ENCODE measurements around the gene CYP2C19. TPM values are rescaled to one million over a fixed set of nuclear protein-coding genes. Genes with fewer than 3 reads are reported as not detected.
"Not testable (repeated sequence)": the region's sequence is repeated elsewhere in the genome, so short reads cannot be mapped to it uniquely, and the experiment has no call there.

CYP2C19 gene
- polyA plus RNA-seq, 1 donor from 2014 or later, result 0.16 TPM

DNA sequence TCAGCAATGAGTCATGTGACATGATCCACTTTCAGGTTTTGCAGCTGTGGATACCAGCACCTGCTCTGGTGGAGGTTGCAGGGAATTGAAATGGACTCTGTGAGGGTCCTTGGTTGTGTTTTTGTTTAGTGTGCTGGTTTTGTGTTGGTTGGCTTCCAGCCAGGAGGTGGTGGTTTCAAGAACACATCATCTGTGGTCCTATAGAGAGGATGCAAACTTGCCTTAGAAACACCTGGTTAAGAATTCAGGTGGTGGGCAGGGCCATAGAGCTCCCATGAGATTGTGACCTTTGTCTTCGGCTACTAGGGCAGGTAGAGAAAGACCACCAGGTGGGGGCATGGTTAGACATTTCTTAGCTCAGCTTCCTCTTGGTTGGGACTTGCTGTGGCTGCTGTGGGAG, 116.7 kb downstream of the CYP2C19 start:
- H3K27ac ChIP-seq (ENCODE audit: low read length), result no peak overlapping the region
- no peak overlapping the region for H3K9ac ChIP-seq (ENCODE audit: low read length)
- H3K9me3 ChIP-seq (ENCODE audit: low read length), result no peaks in the 10 kb centered on the region
- H3K4me2 ChIP-seq (ENCODE audit: low read length), result no peak overlapping the region
- no peaks in the 10 kb centered on the region for H3K79me2 ChIP-seq (replicated peaks; ENCODE audit: insufficient read depth, low read length)
- no peaks in the 10 kb centered on the region for H3K9me2 ChIP-seq (ENCODE audit: insufficient read depth, low read length)
- TF ChIP-seq RAD21 (conservative IDR thresholded peaks at IDR 0.05), result no peak
- H3K4me3 ChIP-seq (ENCODE audit: low read length), result no peak overlapping the region
- H4K20me1 ChIP-seq (ENCODE audit: insufficient read depth), result no peaks in the 10 kb centered on the region
- no peaks in the 10 kb centered on the region for H3K36me3 ChIP-seq (ENCODE audit: insufficient read depth, low read length)
- H3F3A ChIP-seq (ENCODE audit: insufficient read depth, low read length, poor library complexity, severe bottlenecking), result no peaks in the 10 kb centered on the region
- H3K27me3 ChIP-seq (ENCODE audit: insufficient read depth, low read depth, low read length), result no peaks in the 10 kb centered on the region
- H2AFZ ChIP-seq (ENCODE audit: low read depth, low read length), result no peak overlapping the region

DNA sequence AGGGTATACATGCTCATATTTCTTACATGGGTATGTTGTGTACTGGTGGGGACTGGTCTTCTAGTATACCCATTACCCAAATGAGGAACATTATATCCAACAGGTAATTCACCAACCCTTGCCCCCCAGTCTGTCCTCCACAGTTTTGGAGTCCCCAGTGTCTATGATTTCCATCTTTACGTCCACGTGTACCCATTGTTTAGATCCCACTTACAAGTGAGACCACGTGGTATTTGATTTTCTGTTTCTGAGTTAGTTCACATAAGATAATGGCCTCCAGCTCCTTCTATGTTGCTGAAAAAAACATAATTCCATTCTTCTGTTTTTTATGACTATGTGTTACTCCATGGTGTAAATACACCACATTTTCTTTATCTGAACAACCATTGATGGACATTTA, 126.6 kb downstream of the CYP2C19 start:
- Histone ChIP-seq H3F3A (ENCODE audit: insufficient read depth, low read length, poor library complexity, severe bottlenecking) (no peaks in the 10 kb centered on the region), H3K36me3 (ENCODE audit: insufficient read depth, low read length) (no peaks in the 10 kb centered on the region), H3K4me3 (ENCODE audit: low read length) (no peak overlapping the region), H4K20me1 (ENCODE audit: insufficient read depth) (no peaks in the 10 kb centered on the region), H3K79me2 (replicated peaks; ENCODE audit: insufficient read depth, low read length) (no peaks in the 10 kb centered on the region), H3K27me3 (ENCODE audit: insufficient read depth, low read depth, low read length) (no peaks in the 10 kb centered on the region), H3K4me2 (ENCODE audit: low read length) (no peak overlapping the region), H2AFZ (ENCODE audit: low read depth, low read length) (no peak overlapping the region), H3K9ac (ENCODE audit: low read length) (no peak overlapping the region), H3K9me3 (ENCODE audit: low read length) (no peaks in the 10 kb centered on the region), H3K27ac (ENCODE audit: low read length) (no peak overlapping the region), H3K9me2 (ENCODE audit: insufficient read depth, low read length) (no peaks in the 10 kb centered on the region)
- TF ChIP-seq RAD21 (conservative IDR thresholded peaks at IDR 0.05), result no peak

DNA sequence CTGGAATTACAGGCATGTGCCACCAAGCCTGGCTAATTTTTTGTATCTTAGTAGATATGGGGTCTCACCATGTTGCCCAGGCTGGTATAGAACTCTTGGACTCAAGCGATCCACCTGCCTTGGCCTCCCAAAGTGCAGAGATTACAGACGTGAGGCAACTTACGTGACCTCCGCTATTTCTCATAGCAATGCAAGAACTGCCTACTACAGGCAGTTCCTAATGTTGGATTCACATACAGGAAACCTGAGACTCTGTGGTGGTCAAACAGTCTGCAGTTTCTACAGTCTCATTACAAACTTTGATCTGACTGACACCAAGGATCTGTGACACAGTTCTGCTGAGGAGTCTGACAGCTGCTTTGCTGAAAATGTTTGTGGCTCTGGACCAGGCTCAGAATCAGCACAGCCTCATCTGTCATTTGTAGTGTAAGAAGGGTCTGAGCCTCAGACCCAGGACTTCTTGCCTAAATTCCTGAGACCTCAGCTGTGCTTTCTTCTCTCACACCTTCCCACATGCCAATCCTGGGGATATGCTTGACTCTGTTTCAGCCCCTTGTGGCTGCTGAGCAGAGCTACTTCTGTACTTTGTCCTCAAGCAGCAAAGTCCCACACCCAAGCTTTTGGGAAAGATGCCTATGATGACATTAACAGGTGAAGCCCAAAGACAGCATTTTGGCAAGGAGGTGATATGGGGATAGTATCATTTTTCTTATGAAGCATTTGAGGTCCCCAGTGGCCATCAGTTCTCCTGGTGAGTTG, 128.0 kb downstream of the CYP2C19 start:
- Histone ChIP-seq H3K9ac (ENCODE audit: low read length) (no peak overlapping the region), H3K27ac (ENCODE audit: low read length) (no peak overlapping the region), H3K36me3 (ENCODE audit: insufficient read depth, low read length) (no peaks in the 10 kb centered on the region), H2AFZ (ENCODE audit: low read depth, low read length) (no peak overlapping the region), H3K27me3 (ENCODE audit: insufficient read depth, low read depth, low read length) (no peaks in the 10 kb centered on the region), H4K20me1 (ENCODE audit: insufficient read depth) (no peaks in the 10 kb centered on the region), H3K79me2 (replicated peaks; ENCODE audit: insufficient read depth, low read length) (no peaks in the 10 kb centered on the region), H3K4me2 (ENCODE audit: low read length) (no peak overlapping the region), H3K9me2 (ENCODE audit: insufficient read depth, low read length) (no peaks in the 10 kb centered on the region), H3K9me3 (ENCODE audit: low read length) (no peaks in the 10 kb centered on the region), H3K4me3 (ENCODE audit: low read length) (no peak overlapping the region), H3F3A (ENCODE audit: insufficient read depth, low read length, poor library complexity, severe bottlenecking) (no peaks in the 10 kb centered on the region)
- TF ChIP-seq TAF1 (IDR thresholded peaks at IDR 0.05; ENCODE audit: low read depth) (no peak), POLR2AphosphoS5 (IDR thresholded peaks at IDR 0.05) (no peak), EZH2 (IDR thresholded peaks at IDR 0.05; ENCODE audit: borderline replicate concordance, insufficient read depth, low read length, poor library complexity, severe bottlenecking) (no peak), RAD21 (conservative IDR thresholded peaks at IDR 0.05) (no peak), MXI1 (conservative IDR thresholded peaks at IDR 0.05; ENCODE audit: poor library complexity, severe bottlenecking) (no peak), EP300 (conservative IDR thresholded peaks at IDR 0.05; ENCODE audit: poor library complexity, severe bottlenecking) (no peak)
- TF ChIP-seq, protein P1, sequence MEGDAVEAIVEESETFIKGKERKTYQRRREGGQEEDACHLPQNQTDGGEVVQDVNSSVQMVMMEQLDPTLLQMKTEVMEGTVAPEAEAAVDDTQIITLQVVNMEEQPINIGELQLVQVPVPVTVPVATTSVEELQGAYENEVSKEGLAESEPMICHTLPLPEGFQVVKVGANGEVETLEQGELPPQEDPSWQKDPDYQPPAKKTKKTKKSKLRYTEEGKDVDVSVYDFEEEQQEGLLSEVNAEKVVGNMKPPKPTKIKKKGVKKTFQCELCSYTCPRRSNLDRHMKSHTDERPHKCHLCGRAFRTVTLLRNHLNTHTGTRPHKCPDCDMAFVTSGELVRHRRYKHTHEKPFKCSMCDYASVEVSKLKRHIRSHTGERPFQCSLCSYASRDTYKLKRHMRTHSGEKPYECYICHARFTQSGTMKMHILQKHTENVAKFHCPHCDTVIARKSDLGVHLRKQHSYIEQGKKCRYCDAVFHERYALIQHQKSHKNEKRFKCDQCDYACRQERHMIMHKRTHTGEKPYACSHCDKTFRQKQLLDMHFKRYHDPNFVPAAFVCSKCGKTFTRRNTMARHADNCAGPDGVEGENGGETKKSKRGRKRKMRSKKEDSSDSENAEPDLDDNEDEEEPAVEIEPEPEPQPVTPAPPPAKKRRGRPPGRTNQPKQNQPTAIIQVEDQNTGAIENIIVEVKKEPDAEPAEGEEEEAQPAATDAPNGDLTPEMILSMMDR (IDR thresholded peaks at IDR 0.05; ENCODE audit: poor library complexity, severe bottlenecking), result no peak
- TF ChIP-seq, protein P2, sequence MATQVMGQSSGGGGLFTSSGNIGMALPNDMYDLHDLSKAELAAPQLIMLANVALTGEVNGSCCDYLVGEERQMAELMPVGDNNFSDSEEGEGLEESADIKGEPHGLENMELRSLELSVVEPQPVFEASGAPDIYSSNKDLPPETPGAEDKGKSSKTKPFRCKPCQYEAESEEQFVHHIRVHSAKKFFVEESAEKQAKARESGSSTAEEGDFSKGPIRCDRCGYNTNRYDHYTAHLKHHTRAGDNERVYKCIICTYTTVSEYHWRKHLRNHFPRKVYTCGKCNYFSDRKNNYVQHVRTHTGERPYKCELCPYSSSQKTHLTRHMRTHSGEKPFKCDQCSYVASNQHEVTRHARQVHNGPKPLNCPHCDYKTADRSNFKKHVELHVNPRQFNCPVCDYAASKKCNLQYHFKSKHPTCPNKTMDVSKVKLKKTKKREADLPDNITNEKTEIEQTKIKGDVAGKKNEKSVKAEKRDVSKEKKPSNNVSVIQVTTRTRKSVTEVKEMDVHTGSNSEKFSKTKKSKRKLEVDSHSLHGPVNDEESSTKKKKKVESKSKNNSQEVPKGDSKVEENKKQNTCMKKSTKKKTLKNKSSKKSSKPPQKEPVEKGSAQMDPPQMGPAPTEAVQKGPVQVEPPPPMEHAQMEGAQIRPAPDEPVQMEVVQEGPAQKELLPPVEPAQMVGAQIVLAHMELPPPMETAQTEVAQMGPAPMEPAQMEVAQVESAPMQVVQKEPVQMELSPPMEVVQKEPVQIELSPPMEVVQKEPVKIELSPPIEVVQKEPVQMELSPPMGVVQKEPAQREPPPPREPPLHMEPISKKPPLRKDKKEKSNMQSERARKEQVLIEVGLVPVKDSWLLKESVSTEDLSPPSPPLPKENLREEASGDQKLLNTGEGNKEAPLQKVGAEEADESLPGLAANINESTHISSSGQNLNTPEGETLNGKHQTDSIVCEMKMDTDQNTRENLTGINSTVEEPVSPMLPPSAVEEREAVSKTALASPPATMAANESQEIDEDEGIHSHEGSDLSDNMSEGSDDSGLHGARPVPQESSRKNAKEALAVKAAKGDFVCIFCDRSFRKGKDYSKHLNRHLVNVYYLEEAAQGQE (IDR thresholded peaks at IDR 0.05; ENCODE audit: borderline replicate concordance), result no peak

DNA sequence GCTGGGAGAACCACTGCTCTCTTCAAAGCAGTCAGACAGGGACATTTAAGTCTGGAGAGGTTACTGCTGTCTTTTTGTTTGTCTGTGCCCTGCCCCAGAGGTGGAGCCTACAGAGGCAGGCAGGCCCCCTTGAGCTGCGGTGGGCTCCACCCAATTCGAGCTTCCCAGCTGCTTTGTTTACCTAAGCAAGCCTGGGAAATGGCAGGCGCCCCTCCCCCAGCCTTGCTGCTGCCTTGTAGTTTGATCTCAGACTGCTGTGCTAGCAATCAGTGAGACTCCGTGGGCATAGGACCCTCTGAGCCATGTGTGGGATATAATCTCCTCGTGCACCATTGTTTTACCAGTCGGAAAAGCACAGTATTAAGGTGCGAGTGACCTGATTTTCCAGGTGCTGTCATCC, 135.9 kb downstream of the CYP2C19 start:
- not testable (repeated sequence) for H4K20me1 ChIP-seq (ENCODE audit: insufficient read depth); H3K79me2 ChIP-seq (replicated peaks; ENCODE audit: insufficient read depth, low read length); H3K9ac ChIP-seq (ENCODE audit: low read length); H3K4me3 ChIP-seq (ENCODE audit: low read length); H3K27me3 ChIP-seq (ENCODE audit: insufficient read depth, low read depth, low read length); H3F3A ChIP-seq (ENCODE audit: insufficient read depth, low read length, poor library complexity, severe bottlenecking); H2AFZ ChIP-seq (ENCODE audit: low read depth, low read length); H3K4me2 ChIP-seq (ENCODE audit: low read length); H3K9me2 ChIP-seq (ENCODE audit: insufficient read depth, low read length); H3K9me3 ChIP-seq (ENCODE audit: low read length); H3K27ac ChIP-seq (ENCODE audit: low read length); H3K36me3 ChIP-seq (ENCODE audit: insufficient read depth, low read length)

Data from neural cell (in vitro differentiated cells).